ENCODE data around the gene SLC47A2. TPM values are rescaled to one million over a fixed set of nuclear protein-coding genes. Genes with fewer than 3 reads are reported as not detected.

The SLC47A2 gene
- total and polyA plus RNA-seq, 9 of the 15 experiments (the other 6 are each of a cell fraction or from before 2014, with no cell fraction given) = not detected

- 5% methylated on average over 13 of the region's 37 CpGs for WGBS (ENCODE audit: insufficient coverage, low coverage, missing lambda C conversion rate)
- Histone ChIP-seq H4K20me1 (replicated peaks; ENCODE audit: control insufficient read depth, insufficient read depth, low read length) (no peaks in the 10 kb centered on the region), H3K9me1 (ENCODE audit: control insufficient read depth, insufficient read depth, low read length) (no peaks in the 10 kb centered on the region), H2AFZ (ENCODE audit: low read depth, low read length) (no peak overlapping the region), H3K79me2 (ENCODE audit: control insufficient read depth, insufficient read depth, low read length) (no peaks in the 10 kb centered on the region), H3K27ac (ENCODE audit: extremely low read depth, low read depth, low read length) (no peak overlapping the region), H3K4me3 (no peak overlapping the region), H3K27me3 (ENCODE audit: control insufficient read depth in 2 of 2, insufficient read depth in 2 of 2, low read length in 2 of 2) (peaks cover 2 to 17% of the 10 kb centered on the region in 2 experiments; a peak in 3 of 5 replicates), H3K9me3 (replicated peaks; ENCODE audit: control insufficient read depth, insufficient read depth, low read depth, low read length) (no peaks in the 10 kb centered on the region), H3K9ac (ENCODE audit: insufficient read depth in 1 of 2, low read depth in 2 of 2, low read length in 2 of 2) (no peak overlapping the region), H3K36me3 (ENCODE audit: control insufficient read depth, insufficient read depth, low read length) (no peaks in the 10 kb centered on the region), H3K4me1 (replicated peaks in 1 of 2; ENCODE audit: control insufficient read depth in 2 of 2, insufficient read depth in 2 of 2, low read length in 2 of 2) (peaks cover 0 to 13% of the 10 kb centered on the region in 2 experiments; a peak in 2 of 5 replicates), H3K4me2 (ENCODE audit: insufficient read depth, low read length) (peak overlapping the region; percentile 18; the same call in 1 of the 2 replicates)
- POLR2A ChIA-PET = interaction anchor here (0.6 kb wide), 1 partner anchor 41 kb away, joined by 4 read pairs; no protein-coding TSS in a partner anchor
- no peak for FAIRE-seq
- BruUV-seq (replicated peaks) = no TSS peak
- DNase-seq (ENCODE audit: extremely low read depth in 1 of 4, low spot score in 3 of 4) = no peak
- intact Hi-C loops (cut with micrococcal nuclease) = no loop called here
- ATAC-seq = no peak
- CTCF ChIA-PET (ENCODE audit: low intra/inter-chr PET ratio) = no interaction called here
- in situ Hi-C loops (cut with MboI) = no loop called here
- peak in 1 of 3 experiments; percentile 35; a peak in 1 of 6 replicates for TF ChIP-seq ZBTB11 (CRISPR knock-in tag; IDR thresholded peaks at IDR 0.05)
- TF ChIP-seq ZNF133 (CRISPR knock-in tag; IDR thresholded peaks at IDR 0.05) = no peak
- no peak for TF ChIP-seq HDAC8 (tag; IDR thresholded peaks at IDR 0.05)
These were observed 68.5 kb downstream of the SLC47A2 start for GRCh38 chr17:19647697-19648474.
